Measurements from ENCODE around the gene TTC32. TPM values are rescaled to one million over a fixed set of nuclear protein-coding genes. Genes with fewer than 3 reads are reported as not detected.

TTC32 gene
- polyA plus RNA-seq, 12 donors = 12.7 to 23.2 (median 18.9) TPM; not detected in 2

GRCh38 chr2:19854596-19855541, 46.9 kb downstream of the TTC32 start:
- DNase-seq = no peak

DNA sequence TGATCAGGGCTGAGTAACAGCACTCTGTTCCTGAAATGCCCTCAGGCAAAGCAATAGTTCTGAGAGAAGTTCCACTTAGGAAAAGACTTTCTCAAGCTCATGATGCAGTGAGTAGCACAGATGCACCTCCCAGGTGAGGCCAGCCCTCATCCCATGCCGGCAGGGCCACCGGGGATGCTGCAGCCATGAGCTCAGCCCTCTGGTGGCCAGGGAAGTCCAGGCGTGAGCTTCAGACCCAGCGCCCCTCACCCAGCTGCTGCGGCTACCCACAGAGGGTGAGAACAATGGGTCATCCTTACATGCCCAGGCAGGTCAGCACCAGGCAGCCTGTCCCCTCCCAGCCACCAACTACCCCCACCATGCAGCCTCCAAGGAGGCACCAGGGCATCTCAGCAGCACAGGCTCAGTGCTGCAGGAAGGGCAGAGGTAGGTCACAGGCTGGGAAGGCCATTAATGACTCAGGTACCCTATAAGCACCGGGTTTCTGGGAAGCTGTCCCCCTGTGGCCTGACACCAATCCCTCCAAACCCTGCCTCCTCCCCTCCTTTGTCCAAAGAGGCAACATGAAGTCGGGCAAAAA, 50.6 kb downstream of the TTC32 start:
- no peak for DNase-seq

- no peak for DNase-seq
Observed at GRCh38 chr2:19850056-19851050, 51.4 kb downstream of the TTC32 start.

DNA sequence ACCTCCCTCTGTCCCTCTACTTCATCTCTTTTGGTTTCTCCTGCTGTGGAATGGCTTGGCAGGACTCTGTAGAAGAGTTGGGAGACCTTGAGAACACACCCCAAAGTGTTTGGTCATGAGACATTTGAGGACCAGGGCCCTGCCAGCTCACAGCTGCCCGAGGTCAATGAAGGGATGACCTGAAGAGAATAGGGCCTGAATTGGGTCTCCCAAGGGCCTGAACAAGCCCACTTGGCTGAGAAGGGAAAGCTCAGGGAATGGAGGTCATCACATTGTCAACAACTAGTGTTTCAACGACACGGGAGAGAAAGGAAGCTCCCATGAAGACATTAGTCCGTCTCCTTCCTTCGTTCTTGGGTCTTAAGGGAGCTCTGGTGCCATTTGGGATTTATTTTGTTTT, 52.8 kb downstream of the TTC32 start:
- DNase-seq = no peak

DNA sequence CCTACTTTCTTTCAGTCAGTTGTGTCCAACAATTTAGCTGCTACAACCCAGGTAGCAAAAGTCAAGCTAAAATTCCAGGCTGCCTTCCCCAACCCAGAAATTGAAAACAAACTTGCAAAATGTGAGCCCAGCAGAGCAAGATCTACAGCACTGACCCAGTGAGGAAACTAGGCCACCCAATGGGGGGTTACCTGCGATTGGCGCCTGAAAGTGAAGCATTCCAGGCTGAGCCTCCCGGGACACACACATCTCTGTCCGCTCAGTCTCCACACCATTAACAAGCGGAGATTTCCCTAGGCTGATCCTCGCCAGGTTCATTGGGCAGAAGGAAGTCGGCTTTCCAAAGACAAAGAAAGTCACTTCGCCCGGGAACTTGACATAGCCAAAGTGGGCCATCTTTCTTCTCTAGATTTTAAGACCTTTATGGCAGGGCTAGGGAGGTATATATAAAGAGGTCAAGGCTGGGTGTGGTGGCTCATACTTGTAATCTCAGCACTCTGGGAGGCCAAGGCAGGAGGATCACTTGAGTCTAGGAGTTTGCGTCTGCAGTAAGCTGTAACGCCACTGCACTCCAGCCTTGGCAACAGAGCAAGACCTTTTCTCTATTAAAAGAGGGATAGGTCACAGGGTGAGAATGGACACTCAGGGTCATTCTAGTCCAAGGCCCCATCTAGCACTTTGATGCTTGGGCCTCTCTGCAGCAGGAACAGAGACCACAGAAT, 53.6 kb downstream of the TTC32 start:
- no peak for DNase-seq

- no peak for DNase-seq
Observed at GRCh38 chr2:19847486-19847885, 54.3 kb downstream of the TTC32 start.

Other genes starting within 250 kb of the TTC32 start
- 10 to 100 TPM in 4 of 12 donors, 1 to 10 TPM in 7, not detected in 1; 6.1 to 22.4 (median 8.7) TPM for gene WDR35, start 88.1 kb upstream of the TTC32 start, polyA plus RNA-seq (ENCODE audit: insufficient read length in 12 of 12)
- gene MATN3, start 110.7 kb upstream of the TTC32 start, polyA plus RNA-seq (ENCODE audit: insufficient read length in 12 of 12) = 1 to 10 TPM in 8 of 12 donors, under 1 TPM in 2, not detected in 2; 0.48 to 1.7 (median 1.2) TPM
- 100 to 1,000 TPM in 11 of 12 donors, not detected in 1; 297 to 476 (median 385) TPM for gene LAPTM4A, start 149.6 kb upstream of the TTC32 start, polyA plus RNA-seq (ENCODE audit: insufficient read length in 12 of 12)

All from muscle of arm (tissue), 12 donors.